AML-193 (cell line): ENCODE measurements around the gene SERINC1.
"Not testable (repeated sequence)": the region's sequence is repeated elsewhere in the genome, so short reads cannot be mapped to it uniquely, and the experiment has no call there.

ENCODE experiments used
- DNase-seq, 2 experiments: peaks; one replicate each; lab custom pipeline; 2025; lab: John Stamatoyannopoulos, UW

SERINC1 gene

GRCh38 chr6:122471107-122472021 lies at the start of gene SERINC1:
Gene SERINC1, minus strand, starts transcription at chr6:122471807. Its CDS starts 70 bp downstream, at chr6:122471737.
- peak; percentile 96 for DNase-seq

- no peak for DNase-seq
Observed at GRCh38 chr6:122511193-122511924, 39.8 kb upstream of the SERINC1 start.

GRCh38 chr6:122505170-122505569 lies 33.6 kb upstream of the SERINC1 start:
- not testable (repeated sequence) for DNase-seq

- DNase-seq: no peak
Observed at GRCh38 chr6:122501475-122501874, 29.9 kb upstream of the SERINC1 start.

- no peak for DNase-seq
Observed at GRCh38 chr6:122495612-122496011, 24.0 kb upstream of the SERINC1 start.

- DNase-seq: no peak
Observed at GRCh38 chr6:122494665-122495272, 23.2 kb upstream of the SERINC1 start.

- peak; percentile 68 to 69 for DNase-seq
Observed at GRCh38 chr6:122491919-122492555, 20.4 kb upstream of the SERINC1 start.

- DNase-seq: no peak
Observed at GRCh38 chr6:122490607-122491006, 19.0 kb upstream of the SERINC1 start.

GRCh38 chr6:122484760-122485159 lies 13.2 kb upstream of the SERINC1 start:
- DNase-seq: peak; percentile 40 to 67

GRCh38 chr6:122482750-122483080 lies 11.1 kb upstream of the SERINC1 start:
- no peak for DNase-seq

- DNase-seq: peak; percentile 67 to 69
Observed at GRCh38 chr6:122476131-122476530, 4.5 kb upstream of the SERINC1 start.

- DNase-seq: peak in 1 of 2 experiments; percentile 86
Observed at GRCh38 chr6:122472022-122472340, 374 bp upstream of the SERINC1 start.

- DNase-seq: no peak
Observed at GRCh38 chr6:122461885-122462284, 9.7 kb downstream of the SERINC1 start.

- not testable (repeated sequence) for DNase-seq
Observed at GRCh38 chr6:122459865-122460416, 11.7 kb downstream of the SERINC1 start.

GRCh38 chr6:122459240-122459639 lies 12.4 kb downstream of the SERINC1 start:
- no peak for DNase-seq

- no peak for DNase-seq
Observed at GRCh38 chr6:122458087-122458486, 13.5 kb downstream of the SERINC1 start.

GRCh38 chr6:122455116-122455515 lies 16.5 kb downstream of the SERINC1 start:
- DNase-seq: not testable (repeated sequence)

- DNase-seq: no peak
Observed at GRCh38 chr6:122454673-122455072, 16.9 kb downstream of the SERINC1 start.

GRCh38 chr6:122452509-122452908 lies 19.1 kb downstream of the SERINC1 start:
- DNase-seq: no peak

GRCh38 chr6:122449069-122449468 lies 22.5 kb downstream of the SERINC1 start:
- no peak for DNase-seq

- DNase-seq: no peak
Observed at GRCh38 chr6:122445274-122445673, 26.3 kb downstream of the SERINC1 start.

- DNase-seq: no peak
Observed at GRCh38 chr6:122438975-122439374, 32.6 kb downstream of the SERINC1 start.
